ENCODE results near the gene ARSB.

- no peak for TF ChIP-seq CTCF (IDR thresholded peaks at IDR 0.05; ENCODE audit: insufficient read depth, low read depth, low read length)
- no peak for TF ChIP-seq EZH2 (IDR thresholded peaks at IDR 0.05; ENCODE audit: insufficient read depth, low read length)
These were observed 61.5 kb downstream of the ARSB start for GRCh38 chr5:78923622-78923970.

Measured in astrocyte (in vitro differentiated cells and primary cell).